ENCODE measurements around the gene TSPAN11. TPM values are rescaled to one million over a fixed set of nuclear protein-coding genes. Genes with fewer than 3 reads are reported as not detected.
A peak's percentile ranks its signal among the peaks of the same experiment; 100 is the strongest.
"Not testable (repeated sequence)": the region's sequence is repeated elsewhere in the genome, so short reads cannot be mapped to it uniquely, and the experiment has no call there.

Gene TSPAN11, protein sequence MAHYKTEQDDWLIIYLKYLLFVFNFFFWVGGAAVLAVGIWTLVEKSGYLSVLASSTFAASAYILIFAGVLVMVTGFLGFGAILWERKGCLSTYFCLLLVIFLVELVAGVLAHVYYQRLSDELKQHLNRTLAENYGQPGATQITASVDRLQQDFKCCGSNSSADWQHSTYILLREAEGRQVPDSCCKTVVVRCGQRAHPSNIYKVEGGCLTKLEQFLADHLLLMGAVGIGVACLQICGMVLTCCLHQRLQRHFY
- 0.28 and 2.2 TPM in 2 replicates for total RNA-seq

DNA sequence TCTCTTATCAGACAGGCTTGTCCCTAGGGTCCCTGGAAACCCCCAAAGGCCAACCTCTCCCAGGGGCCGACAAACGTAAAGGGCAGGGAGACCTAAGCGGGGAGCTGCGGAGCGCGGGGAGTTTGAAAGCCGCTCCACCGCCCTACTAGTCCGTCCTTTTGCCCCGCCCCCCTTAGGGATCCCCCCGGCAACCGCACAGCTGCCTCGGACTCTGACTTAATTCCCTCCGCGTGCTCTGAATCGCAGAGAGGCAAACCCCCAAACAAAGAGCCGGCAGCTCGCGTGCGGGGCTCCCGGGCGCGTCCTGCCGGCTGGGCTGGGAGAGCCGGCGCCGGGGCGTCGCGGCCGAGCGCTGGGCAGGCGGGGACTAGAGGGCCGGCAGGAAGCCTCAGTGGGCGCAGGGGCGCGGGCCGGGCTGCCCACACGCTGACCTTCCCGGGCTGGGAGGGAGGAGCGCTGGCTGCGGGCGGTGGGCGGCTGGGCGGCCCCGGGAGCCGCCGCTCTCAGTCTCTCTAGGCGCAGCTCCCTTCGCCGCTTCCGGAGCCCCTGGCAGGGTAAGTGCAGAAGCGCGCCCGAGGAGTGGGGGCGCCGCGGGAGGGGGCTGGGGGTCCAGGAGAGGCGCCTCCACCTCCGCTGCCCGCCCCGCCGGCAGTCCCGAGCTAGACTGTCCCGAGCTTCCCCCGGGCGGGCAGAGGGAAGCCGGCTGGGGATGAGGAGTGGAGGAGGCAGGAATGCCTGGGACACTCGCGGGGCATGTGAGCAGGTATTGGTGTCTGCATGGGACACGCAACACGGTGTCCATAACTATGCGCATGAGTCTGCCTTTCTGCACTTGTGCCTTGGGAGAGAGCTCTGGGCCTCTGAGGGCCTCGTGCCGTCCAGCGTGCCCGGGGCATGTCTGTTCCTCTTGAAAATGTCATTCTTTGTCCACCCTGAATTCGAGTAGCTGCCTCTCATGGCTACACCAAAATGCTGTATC, at the start of gene TSPAN11:
Gene TSPAN11 (plus strand): TSS at position 506 of the 979 bp plus-strand sequence. CDS start 27,244 bp downstream, outside the sequence.
- peak; percentile 8 for DNase-seq (ENCODE audit: low read depth, low spot score)

DNA sequence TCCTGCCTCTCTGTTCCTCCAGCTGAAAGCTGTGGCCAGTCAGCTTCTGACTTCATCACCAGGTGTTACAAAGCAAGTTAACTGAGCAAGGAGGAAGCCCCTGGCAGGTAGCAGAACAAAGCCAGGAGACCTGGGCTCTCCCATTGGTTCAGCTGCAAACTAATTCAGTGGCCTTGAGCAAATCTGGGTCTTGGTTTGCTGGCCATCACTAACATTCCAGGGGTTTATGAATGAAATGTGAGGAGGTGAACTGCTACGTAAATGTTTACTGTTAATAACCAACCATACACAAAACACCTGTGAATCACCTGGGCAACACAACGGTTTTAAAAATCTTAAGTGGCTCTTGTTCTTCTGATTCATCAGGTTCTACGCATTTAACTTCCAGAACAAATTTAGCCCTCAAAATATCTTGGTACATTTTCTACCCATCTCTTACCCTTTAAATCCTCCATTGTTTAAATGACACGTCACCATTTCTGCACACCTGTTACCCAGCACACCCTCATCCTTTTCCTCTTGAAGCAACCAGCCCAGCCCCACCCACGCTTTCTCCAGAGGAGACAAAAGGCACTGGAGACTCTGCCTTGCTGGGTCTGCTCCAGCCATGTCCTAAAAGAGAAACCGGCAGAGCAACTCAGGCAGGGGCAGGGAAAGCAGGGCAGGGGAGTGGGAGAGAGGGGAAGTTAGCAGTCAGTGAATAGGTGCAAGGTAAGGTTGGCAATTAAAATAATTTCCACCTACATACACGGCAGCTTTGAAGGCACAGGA, 49.3 kb upstream of the TSPAN11 start:
- DNase-seq (ENCODE audit: low read depth, low spot score) = no peak

DNA sequence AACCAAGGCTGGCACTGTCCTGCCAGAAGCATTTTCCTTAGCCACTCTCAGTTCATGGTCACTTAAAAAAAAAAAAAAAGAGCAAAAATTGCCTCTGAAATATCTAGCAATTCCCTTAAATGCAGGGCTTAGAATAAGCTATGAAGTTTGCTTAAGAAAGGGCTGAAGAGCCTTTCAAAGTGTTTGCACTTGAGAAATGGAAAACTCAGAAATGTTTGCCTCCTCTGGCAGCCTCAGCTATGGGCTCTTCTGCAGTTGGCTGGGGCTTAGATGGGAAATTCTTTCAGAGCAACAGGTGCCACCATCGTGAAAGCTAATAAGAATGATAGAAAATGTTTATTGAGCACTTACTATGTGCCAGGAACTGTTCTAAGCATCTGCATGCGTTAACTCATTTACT, 48.5 kb upstream of the TSPAN11 start:
- no peak for DNase-seq (ENCODE audit: low read depth, low spot score)

DNA sequence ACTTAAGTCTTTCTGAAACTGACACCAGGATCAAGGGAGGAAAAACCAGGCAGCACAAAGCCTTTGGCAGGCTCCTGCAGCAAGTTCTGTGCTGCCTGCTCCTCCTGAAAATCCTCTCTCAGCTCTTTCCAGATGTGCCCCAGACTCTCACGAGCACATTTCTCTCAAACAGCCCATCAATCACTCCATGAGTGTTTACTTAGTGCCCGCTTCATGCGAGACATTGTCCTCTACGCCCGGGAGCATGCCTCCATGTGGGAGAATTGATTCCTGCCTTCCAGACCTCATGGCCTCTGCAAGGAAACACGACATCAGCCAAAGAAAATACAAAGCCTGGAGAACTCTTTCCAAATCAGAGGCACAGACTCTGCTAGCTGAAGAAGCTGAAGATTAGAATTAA, 46.5 kb upstream of the TSPAN11 start:
- no peak for DNase-seq (ENCODE audit: low read depth, low spot score)

GRCh38 chr12:30880813-30881212, 45.7 kb upstream of the TSPAN11 start:
- DNase-seq (ENCODE audit: low read depth, low spot score) = no peak

GRCh38 chr12:30882706-30883105, 43.8 kb upstream of the TSPAN11 start:
- DNase-seq (ENCODE audit: low read depth, low spot score) = no peak

GRCh38 chr12:30884799-30885198, 41.7 kb upstream of the TSPAN11 start:
- no peak for DNase-seq (ENCODE audit: low read depth, low spot score)

DNA sequence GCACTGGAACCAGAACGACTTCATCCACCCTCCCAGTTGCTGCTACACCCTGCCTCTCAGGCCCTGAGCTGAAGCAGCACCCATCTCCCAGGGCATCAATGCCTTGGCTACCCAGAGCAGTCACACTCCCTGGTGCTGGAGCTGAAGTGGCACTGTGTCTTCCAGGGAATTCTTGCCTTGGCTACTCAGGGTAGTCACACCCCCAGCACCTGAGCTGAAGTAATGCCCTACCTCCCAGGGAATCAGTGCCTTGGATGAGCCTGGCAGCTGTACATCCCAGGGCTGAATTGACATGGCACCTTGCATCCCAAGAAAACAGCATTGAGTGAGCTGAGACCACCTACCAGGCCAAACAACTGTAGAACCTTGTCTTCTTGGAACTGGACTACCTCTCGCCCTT, 41.2 kb upstream of the TSPAN11 start:
- no peak for DNase-seq (ENCODE audit: low read depth, low spot score)

- DNase-seq (ENCODE audit: low read depth, low spot score) = no peak
Measured at GRCh38 chr12:30887226-30887625, 39.3 kb upstream of the TSPAN11 start.

DNA sequence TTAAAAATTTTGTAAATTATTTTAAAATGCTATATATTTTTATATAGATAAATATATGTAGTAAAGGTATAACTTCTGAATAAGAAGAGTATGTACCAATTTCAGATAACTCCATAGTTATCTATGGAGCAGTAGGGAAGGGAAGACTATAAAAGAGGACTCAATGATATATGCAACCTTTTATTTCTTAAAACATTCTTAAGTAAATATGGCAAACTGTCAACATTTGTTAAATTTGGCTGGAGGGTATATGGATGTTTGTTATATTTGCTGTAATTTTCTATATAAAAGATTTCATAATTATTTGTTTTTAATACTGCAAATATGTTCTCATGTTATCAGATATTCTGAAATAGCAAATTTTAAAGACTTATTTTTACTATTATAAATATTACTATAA, 38.3 kb upstream of the TSPAN11 start:
- DNase-seq (ENCODE audit: low read depth, low spot score) = no peak

GRCh38 chr12:30894531-30894930, 32.0 kb upstream of the TSPAN11 start:
- not testable (repeated sequence) for DNase-seq (ENCODE audit: low read depth, low spot score)

- DNase-seq (ENCODE audit: low read depth, low spot score) = no peak
Measured at GRCh38 chr12:30896461-30896860, 30.1 kb upstream of the TSPAN11 start.

DNA sequence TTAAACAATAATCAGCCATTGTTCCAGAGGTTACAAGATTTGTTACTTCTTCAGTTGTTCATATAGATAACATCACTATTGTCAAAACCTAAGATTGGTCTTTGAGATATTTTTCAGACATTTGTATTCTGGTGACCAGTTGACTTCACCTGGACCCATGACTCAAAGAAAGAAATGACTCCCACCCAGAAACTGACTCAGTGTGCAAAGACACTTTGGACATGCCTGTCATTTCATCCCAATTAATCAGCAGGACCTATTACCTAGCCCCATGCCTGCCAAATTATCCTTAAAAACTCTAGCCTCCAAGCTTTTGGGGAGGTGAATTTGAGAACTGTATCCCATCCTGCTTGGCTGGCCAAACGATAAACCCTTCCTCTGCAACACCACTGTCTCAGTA, 27.7 kb upstream of the TSPAN11 start:
- DNase-seq (ENCODE audit: low read depth, low spot score) = no peak

- no peak for DNase-seq (ENCODE audit: low read depth, low spot score)
Measured at GRCh38 chr12:30900351-30900750, 26.2 kb upstream of the TSPAN11 start.

GRCh38 chr12:30902001-30902400, 24.5 kb upstream of the TSPAN11 start:
- no peak for DNase-seq (ENCODE audit: low read depth, low spot score)

DNA sequence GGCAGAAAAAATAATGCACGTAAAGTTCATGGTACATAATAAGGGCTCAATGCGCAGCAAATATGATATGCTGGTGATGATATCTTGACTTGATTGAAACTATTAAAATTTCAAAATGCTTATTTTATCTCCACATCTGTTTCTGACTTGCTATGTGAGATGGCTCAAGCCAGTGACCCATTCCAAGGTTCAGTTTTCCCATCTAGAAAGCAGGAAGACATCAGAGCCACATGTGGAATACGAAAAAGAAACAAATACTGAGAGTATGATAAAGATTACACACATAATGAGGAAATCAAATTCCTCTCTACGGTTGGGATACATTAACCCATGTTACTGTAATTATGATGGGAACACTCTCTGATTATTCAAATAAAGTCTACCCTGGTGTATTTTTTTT, 24.0 kb upstream of the TSPAN11 start:
- DNase-seq (ENCODE audit: low read depth, low spot score) = no peak

DNA sequence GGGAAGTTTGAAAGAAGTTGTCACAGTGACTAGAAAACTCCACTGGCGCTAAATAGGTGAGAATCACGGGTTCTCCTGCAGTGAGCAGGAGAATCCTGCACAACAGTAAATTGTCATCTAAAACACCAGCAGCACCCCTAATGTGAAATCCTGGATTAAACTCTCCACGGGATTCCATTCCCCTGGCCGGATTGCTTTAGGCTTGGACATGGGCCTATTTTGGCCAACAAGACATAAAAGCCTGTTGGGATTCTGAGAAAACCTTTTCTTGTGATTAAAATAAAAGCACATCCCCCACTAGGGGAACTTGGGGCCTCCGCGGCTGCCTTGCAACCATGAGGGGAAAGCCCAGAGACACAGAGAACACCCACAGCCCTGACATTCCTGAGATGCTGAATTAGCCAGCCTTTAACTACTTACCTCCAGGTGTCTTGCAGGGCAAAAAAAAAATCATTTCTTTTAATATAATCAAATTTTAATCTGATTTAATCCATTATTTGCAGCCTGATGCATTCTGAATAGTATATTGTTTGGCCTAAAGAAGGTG, 21.0 kb upstream of the TSPAN11 start:
- no peak for DNase-seq (ENCODE audit: low read depth, low spot score)

DNA sequence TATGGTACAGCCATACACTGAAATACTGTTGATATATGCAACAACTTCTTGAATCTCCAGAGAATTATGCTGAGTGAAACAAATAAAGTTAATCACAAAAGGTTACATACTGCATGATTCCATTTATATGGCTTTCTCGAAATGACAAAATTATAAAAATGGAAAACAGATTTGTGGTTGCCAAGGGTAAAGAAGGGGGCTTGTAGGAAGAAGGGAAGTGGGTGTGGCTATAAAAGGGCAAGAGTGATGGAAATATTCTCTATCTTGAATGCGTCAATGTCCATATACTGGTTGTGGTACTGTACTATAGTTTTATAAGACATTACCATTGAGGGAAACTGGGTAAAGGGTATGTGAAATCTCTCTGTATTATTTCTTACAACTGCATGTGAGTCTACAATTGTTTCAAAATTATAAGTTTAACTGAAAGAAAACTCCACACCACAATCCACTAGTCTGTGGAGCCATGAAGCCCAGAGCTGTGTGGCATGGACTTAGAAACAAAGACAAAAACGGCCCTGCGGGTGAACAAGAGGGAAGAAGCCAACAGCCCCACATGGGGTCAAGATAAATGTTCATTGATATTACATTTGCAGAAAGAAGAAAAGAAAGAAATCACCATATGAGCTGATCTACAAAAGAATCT, 18.3 kb upstream of the TSPAN11 start:
- DNase-seq (ENCODE audit: low read depth, low spot score) = no peak

DNA sequence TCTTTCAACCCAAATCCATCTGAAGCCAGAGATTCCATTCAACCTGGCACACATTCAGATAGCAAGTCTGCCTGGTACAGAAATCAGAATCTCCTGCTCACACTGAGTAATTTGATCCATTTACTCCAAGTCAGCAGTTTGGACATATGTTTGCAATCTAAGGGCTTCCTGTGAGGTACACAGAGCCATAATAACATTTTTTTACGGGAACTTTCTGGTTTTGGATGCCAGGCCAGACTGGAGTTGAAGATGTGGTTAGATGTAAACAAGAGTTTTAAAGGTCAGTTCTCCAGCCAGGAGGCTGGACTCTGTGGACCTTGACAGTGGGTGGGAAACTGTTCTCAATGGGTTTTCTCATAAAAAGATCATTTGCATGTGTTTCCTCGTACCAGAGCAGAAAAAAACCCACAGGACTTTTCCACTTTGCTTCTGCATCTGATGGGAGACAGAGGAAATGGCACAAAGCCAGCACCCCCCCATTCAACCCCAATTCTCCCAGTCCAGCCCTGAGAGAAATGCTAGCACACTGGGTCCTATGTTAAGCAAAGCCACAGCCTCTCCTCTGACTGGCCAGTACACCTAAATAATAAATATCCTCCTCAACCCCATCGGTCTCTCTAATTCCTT, 17.7 kb upstream of the TSPAN11 start:
- DNase-seq (ENCODE audit: low read depth, low spot score) = no peak

GRCh38 chr12:30909349-30910037, 17.1 kb upstream of the TSPAN11 start:
- DNase-seq (ENCODE audit: low read depth, low spot score) = no peak
